Esophagus squamous epithelium (tissue), 4 donors: Measurements from ENCODE around the gene TMEM139.

Experiments used
- POLR2A ChIP-seq, 4 donors: fragments of 450-650 bp; IDR thresholded peaks; one replicate each; pipeline ENCODE4 v1.6.1; 2017; ENCODE audit warnings: antibody characterized with exemption in 4 of 4, mild to moderate bottlenecking in 4 of 4, moderate library complexity in 3 of 4
- TF ChIP-seq, protein P1 (sequence below), 6 experiments: fragments of 450-650 bp in 4 of 6; fragments of 200-600 bp in 2 of 6; sonication (generic) in 2 of 6; IDR thresholded peaks; one replicate each; pipeline ENCODE4 v1.5.1; 2016 to 2019; ENCODE audit warnings: antibody characterized with exemption in 6 of 6, mild to moderate bottlenecking in 4 of 6, moderate library complexity in 4 of 6

DNA sequence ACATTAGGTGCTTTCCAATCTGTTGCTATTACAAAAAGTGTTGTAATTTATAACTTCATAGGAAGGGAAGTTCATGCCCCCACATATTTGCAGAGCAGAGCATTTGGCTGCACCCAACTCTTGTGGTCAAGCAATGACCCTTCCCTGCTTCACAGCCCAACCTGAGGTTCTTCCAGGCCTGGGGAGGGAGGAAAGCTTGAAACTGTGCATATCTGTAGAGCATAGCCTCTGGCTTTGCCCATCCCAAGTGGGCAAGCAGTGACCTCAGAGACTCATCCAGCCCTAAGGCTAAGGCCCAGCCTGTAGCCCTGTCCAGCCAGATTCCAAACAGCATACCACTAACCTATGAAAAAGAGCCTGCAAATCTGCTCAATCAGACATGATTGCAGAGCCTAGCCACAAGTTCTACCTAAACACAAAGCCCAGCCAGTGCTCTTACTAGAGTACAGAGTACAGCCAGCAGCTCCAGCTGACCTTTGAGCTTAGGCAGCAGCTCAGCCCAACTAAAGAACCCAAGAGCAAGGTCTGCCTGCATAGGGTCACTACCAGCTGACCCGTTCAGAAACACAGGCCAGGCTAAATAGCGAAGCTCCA is 35.9 kb upstream of the TMEM139 start:
- no peak for TF ChIP-seq POLR2A (IDR thresholded peaks at IDR 0.05)
- TF ChIP-seq, protein P1, sequence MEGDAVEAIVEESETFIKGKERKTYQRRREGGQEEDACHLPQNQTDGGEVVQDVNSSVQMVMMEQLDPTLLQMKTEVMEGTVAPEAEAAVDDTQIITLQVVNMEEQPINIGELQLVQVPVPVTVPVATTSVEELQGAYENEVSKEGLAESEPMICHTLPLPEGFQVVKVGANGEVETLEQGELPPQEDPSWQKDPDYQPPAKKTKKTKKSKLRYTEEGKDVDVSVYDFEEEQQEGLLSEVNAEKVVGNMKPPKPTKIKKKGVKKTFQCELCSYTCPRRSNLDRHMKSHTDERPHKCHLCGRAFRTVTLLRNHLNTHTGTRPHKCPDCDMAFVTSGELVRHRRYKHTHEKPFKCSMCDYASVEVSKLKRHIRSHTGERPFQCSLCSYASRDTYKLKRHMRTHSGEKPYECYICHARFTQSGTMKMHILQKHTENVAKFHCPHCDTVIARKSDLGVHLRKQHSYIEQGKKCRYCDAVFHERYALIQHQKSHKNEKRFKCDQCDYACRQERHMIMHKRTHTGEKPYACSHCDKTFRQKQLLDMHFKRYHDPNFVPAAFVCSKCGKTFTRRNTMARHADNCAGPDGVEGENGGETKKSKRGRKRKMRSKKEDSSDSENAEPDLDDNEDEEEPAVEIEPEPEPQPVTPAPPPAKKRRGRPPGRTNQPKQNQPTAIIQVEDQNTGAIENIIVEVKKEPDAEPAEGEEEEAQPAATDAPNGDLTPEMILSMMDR (IDR thresholded peaks at IDR 0.05), result no peak
